IMR-90 (cell line): ENCODE results near the gene MCAM. TPM values are rescaled to one million over a fixed set of nuclear protein-coding genes. Genes with fewer than 3 reads are reported as not detected.

Experiments
- ATAC-seq: fragments of 200-7000 bp; cut with Tn5 transposase; 2 replicates; pipeline ENCODE4 v1.9.1; 2020; ENCODE audit warnings: low read depth, mild to moderate bottlenecking, moderate library complexity
- BruUV-seq: library from RNA; stranded (reverse); fragments of 400-500 nt; replicated peaks from 2 replicates; lab custom pipeline; 2021; lab: Mats Ljungman, UMichigan
- CTCF ChIA-PET: fragments of 300-600 bp; formaldehyde crosslinking; extraction: SDS; loops from one replicate; lab custom pipeline; 2021; ENCODE audit warnings: antibody characterized with exemption; lab: Yijun Ruan, JAX
- POLR2A ChIA-PET: fragments of 300-600 bp; sonication (Branson Sonifier 250); formaldehyde crosslinking; loops from one replicate; lab custom pipeline; 2022; ENCODE audit warnings: antibody characterized with exemption; ENCODE audit not compliant: unreplicated experiment; lab: Charles Lee
- DNase-seq: peaks from one replicate; pipeline ENCODE4 v3.0.0; 2013
- H2AFZ ChIP-seq: replicated peaks from 2 replicates; pipeline ENCODE3; 2013; ENCODE audit warnings: low read length, mild to moderate bottlenecking; ENCODE audit not compliant: poor library complexity
- H2AK5ac ChIP-seq: 2 replicates; pipeline ENCODE4 v1.6.1; 2013; ENCODE audit warnings: low read depth, low read length, inconsistent platforms
- H2AK9ac ChIP-seq: replicated peaks from 2 replicates; pipeline ENCODE3; 2013; ENCODE audit warnings: mild to moderate bottlenecking, low read depth, low read length, moderate library complexity; ENCODE audit not compliant: poor library complexity
- H2BK120ac ChIP-seq: 2 replicates; pipeline ENCODE4 v1.6.1; 2013; ENCODE audit warnings: low read depth, low read length, inconsistent platforms
- H2BK15ac ChIP-seq: 3 replicates; pipeline ENCODE4 v1.6.1; 2013; ENCODE audit warnings: low read depth, low read length, inconsistent platforms
- H2BK20ac ChIP-seq: 2 replicates; pipeline ENCODE4 v1.6.1; 2013; ENCODE audit warnings: low read depth, mild to moderate bottlenecking, inconsistent platforms, low read length, moderate library complexity
- H2BK5ac ChIP-seq: 2 replicates; pipeline ENCODE4 v1.6.1; 2013; ENCODE audit warnings: mild to moderate bottlenecking, low read depth, low read length, inconsistent platforms; ENCODE audit not compliant: poor library complexity, severe bottlenecking
- H3K14ac ChIP-seq: replicated peaks from 2 replicates; pipeline ENCODE4 v1.6.1; 2013; ENCODE audit warnings: low read depth, low read length, inconsistent platforms
- H3K18ac ChIP-seq: 2 replicates; pipeline ENCODE4 v1.6.1; 2013; ENCODE audit warnings: low read depth, low read length, control low read depth
- H3K23ac ChIP-seq: 2 replicates; pipeline ENCODE4 v1.6.1; 2013; ENCODE audit warnings: low read depth, low read length, inconsistent platforms
- H3K27ac ChIP-seq: 2 replicates; pipeline ENCODE4 v1.5.1; 2013; ENCODE audit warnings: mild to moderate bottlenecking, control low read depth, low read length; ENCODE audit not compliant: insufficient read depth
- H3K27me3 ChIP-seq: 2 replicates; pipeline ENCODE4 v1.6.1; 2013; ENCODE audit warnings: low read length; ENCODE audit not compliant: control insufficient read depth, insufficient read depth
- H3K36me3 ChIP-seq: 2 replicates; pipeline ENCODE4 v1.6.1; 2013; ENCODE audit warnings: low read length, mixed read lengths; ENCODE audit not compliant: control insufficient read depth, insufficient read depth
- H3K4ac ChIP-seq: 2 replicates; pipeline ENCODE4 v1.6.1; 2013; ENCODE audit warnings: low read depth, low read length, inconsistent platforms
- H3K4me1 ChIP-seq: 2 replicates; pipeline ENCODE4 v1.6.1; 2013; ENCODE audit warnings: low read length, mixed read lengths; ENCODE audit not compliant: control insufficient read depth, insufficient read depth
- H3K4me2 ChIP-seq: 2 replicates; pipeline ENCODE4 v1.6.1; 2013; ENCODE audit warnings: low read depth, mild to moderate bottlenecking, control low read depth, low read length, moderate library complexity
- H3K4me3 ChIP-seq: 2 replicates; pipeline ENCODE4 v1.5.1; 2013; ENCODE audit warnings: low read depth, mild to moderate bottlenecking, control low read depth, low read length, moderate library complexity; ENCODE audit not compliant: insufficient read depth
- H3K56ac ChIP-seq: 2 replicates; pipeline ENCODE4 v1.6.1; 2013; ENCODE audit warnings: low read length, inconsistent platforms; ENCODE audit not compliant: insufficient read depth; ENCODE audit errors: extremely low read depth
- H3K79me1 ChIP-seq, 2 experiments: 2 replicates each; pipeline ENCODE4 v1.6.1; 2013; ENCODE audit warnings: low read length in 2 of 2, inconsistent platforms in 1 of 2, low read depth in 1 of 2
- H3K9ac ChIP-seq: 2 replicates; pipeline ENCODE4 v1.6.1; 2013; ENCODE audit warnings: low read depth, low read length, control low read depth
- H3K9me1 ChIP-seq: 2 replicates; pipeline ENCODE4 v1.6.1; 2013; ENCODE audit warnings: low read length, inconsistent platforms; ENCODE audit not compliant: insufficient read depth
- H3K9me3 ChIP-seq: 2 replicates; pipeline ENCODE4 v1.6.1; 2013; ENCODE audit warnings: low read length; ENCODE audit not compliant: control insufficient read depth, insufficient read depth
- H4K20me1 ChIP-seq: 2 replicates; pipeline ENCODE4 v1.6.1; 2013; ENCODE audit warnings: low read length, inconsistent platforms; ENCODE audit not compliant: insufficient read depth
- H4K5ac ChIP-seq: 2 replicates; pipeline ENCODE4 v1.6.1; 2013; ENCODE audit warnings: mild to moderate bottlenecking, low read depth, low read length, control low read depth
- H4K8ac ChIP-seq, 2 experiments: 2 replicates each; pipeline ENCODE4 v1.6.1; 2013; ENCODE audit warnings: low read depth in 2 of 2, low read length in 2 of 2, control low read depth in 1 of 2, inconsistent platforms in 1 of 2
- H4K91ac ChIP-seq: 2 replicates; pipeline ENCODE4 v1.6.1; 2013; ENCODE audit warnings: low read depth, low read length, inconsistent platforms; ENCODE audit not compliant: insufficient read depth
- ELK1 ChIP-seq: fragments of 150-350 bp; IDR thresholded peaks from 2 replicates; pipeline ENCODE4 v1.6.1; 2016; ENCODE audit warnings: low read depth, mild to moderate bottlenecking, low read length, moderate library complexity, borderline replicate concordance
- FOS ChIP-seq: fragments of 150-350 bp; IDR thresholded peaks from 2 replicates; pipeline ENCODE4 v1.6.1; 2016; ENCODE audit warnings: low read depth, low read length
- WGBS, 2 experiments: methylation state at CpG; one replicate each; pipeline versions ENCODE4 v1.1.5 to v1.1.7; 2013; ENCODE audit warnings: missing lambda C conversion rate in 2 of 2; ENCODE audit not compliant: insufficient read length in 1 of 2; ENCODE audit errors: extremely low coverage in 2 of 2; 5-methylcytosine and 5-hydroxymethylcytosine counted together
- dilution Hi-C: fragments of 300-500 bp; cut with HindIII; formaldehyde crosslinking; loops from one replicate; pipeline ENCODE4 v1.14.3; 2018; ENCODE audit warnings: low sequenced_read_pairs; ENCODE audit not compliant: unreplicated experiment
- in situ Hi-C: fragments of 300-500 bp; cut with MboI; formaldehyde crosslinking; loops from 3 replicates; pipeline ENCODE4 v1.14.3; 2019; ENCODE audit warnings: low sequenced_read_pairs, inconsistent platforms, mixed read lengths
- intact Hi-C: fragments of 100-400 bp; cut with micrococcal nuclease; formaldehyde crosslinking; loops from 2 replicates; pipeline ENCODE4 v1.10.0; 2022
- polyA plus RNA-seq, 3 experiments: library from polyadenylated mRNA; depleted of rRNA; stranded (reverse); fragments of >200 nt; gene quantifications; 2 replicates each; pipeline ENCODE4 v1.2.3, GENCODE V29; 2012; ENCODE audit warnings: low replicate concordance in 1 of 3
- total RNA-seq: library from RNA; depleted of rRNA; stranded (reverse); fragments of >200 nt; gene quantifications from 2 replicates; pipeline ENCODE4 v1.2.3, GENCODE V29; 2012

MCAM gene
- total and polyA plus RNA-seq, 2 of the 4 experiments (the other 2 are of a cell fraction), result 95.1 to 131 TPM

GRCh38 chr11:119267645-119268044 is 49.3 kb downstream of the MCAM start:
- Histone ChIP-seq H3K79me1 (peaks cover 30 to 71% of the 10 kb centered on the region in 2 experiments), H4K8ac (no peak overlapping the region), H2AK9ac (no peak overlapping the region), H3K56ac (no peak overlapping the region), H4K5ac (no peak overlapping the region), H3K4me1 (peaks cover 8% of the 10 kb centered on the region), H3K9me3 (no peaks in the 10 kb centered on the region), H3K27me3 (no peaks in the 10 kb centered on the region), H2BK5ac (no peak overlapping the region), H3K4ac (no peak overlapping the region), H3K27ac (no peak overlapping the region), H3K14ac (no peak overlapping the region), H4K91ac (no peak overlapping the region), H2BK15ac (no peak overlapping the region), H3K9me1 (peaks cover 8% of the 10 kb centered on the region; the same call in 1 of the 2 replicates), H2AK5ac (no peak overlapping the region), H3K4me3 (no peak overlapping the region), H3K36me3 (no peaks in the 10 kb centered on the region; the same call in 1 of the 2 replicates), H2BK120ac (no peak overlapping the region), H3K18ac (no peak overlapping the region), H3K9ac (no peak overlapping the region), H2BK20ac (no peak overlapping the region), H3K4me2 (no peak overlapping the region), H2AFZ (no peak overlapping the region), H4K20me1 (peaks cover 40% of the 10 kb centered on the region), H3K23ac (no peak overlapping the region)
- BruUV-seq, result no TSS peak
- ATAC-seq, result no peak
- WGBS, 2 experiments, result 100% methylated on average over 3 of the region's 5 CpGs; no CpG with 5 or more reads in 1 of the 2 experiments
- intact Hi-C loops (no loop called here), in situ Hi-C loops (no loop called here), dilution Hi-C loops (no loop called here)
- ChIA-PET CTCF (no interaction called here), POLR2A (no interaction called here)
- no peak for DNase-seq
- TF ChIP-seq ELK1, result no peak
- no peak for TF ChIP-seq FOS
